ENCODE measurements around the gene MOV10L1.

Gene MOV10L1

DNA sequence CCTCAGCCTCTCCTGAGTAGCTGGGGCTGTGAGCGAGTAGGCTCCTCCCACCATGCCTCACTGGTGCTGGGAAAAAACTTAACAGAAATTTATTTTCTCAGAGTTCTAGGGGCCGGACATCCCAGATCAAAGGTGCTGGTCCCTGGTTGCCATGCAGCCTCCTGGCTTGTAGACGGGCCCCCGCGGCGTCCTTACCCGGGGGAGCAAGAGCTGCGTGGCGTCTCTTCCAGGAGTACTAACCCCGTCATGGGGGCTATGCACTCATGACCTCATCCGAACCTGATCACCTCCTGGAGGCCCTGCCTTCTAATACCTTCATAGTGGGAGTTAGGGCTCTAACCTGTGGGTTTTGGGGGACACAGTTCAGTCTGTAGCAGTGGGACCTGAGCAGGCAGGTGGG, 98.5 kb downstream of the MOV10L1 start:
- DNase-seq (ENCODE audit: low read depth): no peak

- no peak for DNase-seq (ENCODE audit: low read depth)
These were observed 99.5 kb downstream of the MOV10L1 start for GRCh38 chr22:50189184-50189848.

- no peak for DNase-seq (ENCODE audit: low read depth)
These were observed 100.0 kb downstream of the MOV10L1 start for GRCh38 chr22:50189849-50190181.

GRCh38 chr22:50190182-50190940, 100.6 kb downstream of the MOV10L1 start:
- DNase-seq (ENCODE audit: low read depth): peak; percentile 72

DNA sequence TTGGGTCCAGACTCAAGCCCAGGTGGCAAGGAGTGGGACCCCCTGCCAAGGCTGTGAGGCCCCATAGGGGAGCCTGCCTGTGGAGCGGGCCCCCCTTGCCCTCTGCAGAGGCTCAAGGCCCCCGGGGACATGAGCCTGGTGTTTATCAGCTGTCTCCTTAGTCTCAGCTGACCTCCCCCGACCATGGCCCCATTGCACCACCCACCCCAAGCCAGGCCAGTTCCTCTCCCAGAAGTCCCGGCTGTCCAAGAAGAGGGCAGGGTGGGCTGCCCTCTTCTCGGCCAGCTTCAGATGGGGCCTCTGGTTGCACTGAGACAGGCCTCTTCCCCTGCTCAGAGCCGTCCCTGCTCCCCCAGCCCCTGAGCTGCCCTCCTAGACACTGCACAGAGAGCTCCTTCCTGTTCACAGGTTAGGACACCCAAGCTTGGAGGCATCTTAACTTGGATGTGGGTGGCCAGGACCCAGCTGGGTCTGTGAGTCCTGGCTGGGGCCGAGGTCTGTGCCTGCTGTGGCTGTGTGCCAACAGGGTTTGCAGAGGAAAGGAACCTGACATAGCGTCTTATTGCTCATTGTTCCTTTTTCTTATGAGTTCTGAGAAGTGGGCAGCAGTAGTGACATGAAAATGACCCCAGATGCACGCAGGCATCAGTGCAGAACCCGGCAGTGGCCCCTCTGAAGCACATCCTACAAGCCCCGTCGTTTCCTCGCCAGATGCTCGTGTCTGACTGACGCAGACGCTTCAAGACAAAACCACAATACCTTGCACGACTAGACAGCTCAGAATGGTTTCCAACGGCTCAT, 101.3 kb downstream of the MOV10L1 start:
- no peak for DNase-seq (ENCODE audit: low read depth)

- DNase-seq (ENCODE audit: low read depth): no peak
These were observed 102.8 kb downstream of the MOV10L1 start for GRCh38 chr22:50192436-50193204.

DNA sequence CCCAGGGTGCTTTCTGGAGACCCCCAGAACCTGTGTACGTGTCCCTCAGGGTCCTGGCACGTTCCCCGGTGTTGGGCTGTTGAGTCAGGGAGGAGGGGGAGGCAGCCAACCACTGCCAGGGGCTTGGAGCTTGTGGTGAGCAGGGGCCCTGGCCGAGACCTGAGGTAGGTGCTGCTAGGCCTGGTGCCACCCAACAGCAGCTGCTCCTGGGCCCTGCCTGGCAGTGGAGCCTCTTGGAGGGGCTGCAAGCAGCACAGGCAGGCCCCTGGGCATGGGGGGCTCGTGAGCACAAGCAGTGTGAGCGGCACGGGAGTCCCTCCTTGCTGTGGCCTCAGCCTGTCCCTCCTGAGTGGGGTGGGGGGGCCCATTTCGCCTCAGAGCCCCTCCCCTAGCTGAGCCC, 103.8 kb downstream of the MOV10L1 start:
- no peak for DNase-seq (ENCODE audit: low read depth)

DNA sequence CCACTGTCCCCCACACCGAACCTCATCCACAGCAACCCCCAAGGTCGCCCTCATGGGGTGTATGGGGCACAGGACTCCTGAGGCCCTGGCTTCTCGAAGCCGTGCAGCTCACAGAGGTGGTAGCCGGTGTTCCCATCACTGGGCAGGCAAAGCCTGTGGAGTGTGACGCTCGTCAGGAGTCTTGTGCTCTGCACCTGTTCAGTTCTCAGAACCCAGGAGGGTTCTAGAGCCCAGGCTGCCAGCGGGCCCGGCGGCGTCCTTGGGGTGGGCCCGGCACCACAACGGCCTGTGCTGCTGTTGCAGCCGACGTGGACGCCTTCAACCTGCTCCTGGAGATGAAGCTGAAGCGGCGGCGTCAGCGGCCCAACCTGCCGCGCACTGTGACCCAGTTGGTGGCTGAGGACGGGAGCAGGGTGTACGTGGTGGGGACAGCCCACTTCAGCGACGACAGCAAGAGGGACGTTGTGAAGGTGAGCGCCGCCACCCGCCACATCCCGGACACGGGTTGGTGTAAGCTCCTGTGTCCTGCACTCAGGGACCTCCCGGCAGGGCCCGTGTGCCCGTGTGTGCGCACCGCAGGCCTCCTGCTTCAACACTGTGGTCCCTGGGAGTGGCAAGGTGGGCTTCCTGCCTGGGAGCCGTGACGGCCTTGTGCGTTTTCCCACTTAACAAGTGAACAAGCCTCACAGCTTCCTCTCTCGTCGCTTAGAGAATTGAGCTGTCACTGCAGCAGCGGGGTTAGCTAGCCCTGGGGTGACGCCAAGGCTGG, 104.4 kb downstream of the MOV10L1 start:
- no peak for DNase-seq (ENCODE audit: low read depth)

- no peak for DNase-seq (ENCODE audit: low read depth)
These were observed 106.5 kb downstream of the MOV10L1 start for GRCh38 chr22:50196256-50196655.

DNA sequence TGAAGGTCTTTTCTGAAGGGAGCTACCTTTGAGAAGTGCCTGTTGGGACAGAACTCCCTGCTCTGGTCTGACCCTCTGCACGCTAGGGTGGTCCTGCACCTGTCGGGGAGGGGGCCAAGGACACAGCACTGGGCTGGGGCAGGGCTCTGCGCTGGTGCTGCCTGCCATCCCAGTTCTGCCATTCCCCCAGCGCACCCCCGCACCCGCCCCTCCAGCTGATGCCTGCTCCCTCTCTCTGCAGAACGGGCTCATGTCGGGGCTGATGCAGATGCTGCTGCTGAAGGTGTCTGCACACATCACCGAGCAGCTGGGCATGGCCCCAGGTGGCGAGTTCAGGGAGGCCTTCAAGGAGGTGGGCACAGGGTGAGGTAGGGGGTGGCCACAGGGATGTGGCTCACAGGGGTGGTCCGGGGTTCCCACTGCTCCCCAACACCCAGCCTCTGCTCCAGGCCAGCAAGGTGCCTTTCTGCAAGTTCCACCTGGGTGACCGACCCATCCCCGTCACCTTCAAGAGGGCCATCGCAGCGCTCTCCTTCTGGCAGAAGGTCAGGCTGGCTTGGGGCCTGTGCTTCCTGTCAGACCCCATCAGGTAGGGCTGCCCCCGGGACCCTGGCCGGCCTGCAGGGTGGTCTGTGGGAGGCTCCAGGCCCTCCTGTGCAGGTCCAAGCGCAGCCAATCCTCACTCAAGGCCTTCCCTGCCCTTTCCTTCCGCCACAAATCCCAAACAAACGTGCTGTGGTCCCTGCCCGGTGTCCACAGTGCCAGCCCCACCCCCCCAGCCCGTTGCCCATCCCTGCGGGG, 107.4 kb downstream of the MOV10L1 start:
- DNase-seq (ENCODE audit: low read depth): no peak

DNA sequence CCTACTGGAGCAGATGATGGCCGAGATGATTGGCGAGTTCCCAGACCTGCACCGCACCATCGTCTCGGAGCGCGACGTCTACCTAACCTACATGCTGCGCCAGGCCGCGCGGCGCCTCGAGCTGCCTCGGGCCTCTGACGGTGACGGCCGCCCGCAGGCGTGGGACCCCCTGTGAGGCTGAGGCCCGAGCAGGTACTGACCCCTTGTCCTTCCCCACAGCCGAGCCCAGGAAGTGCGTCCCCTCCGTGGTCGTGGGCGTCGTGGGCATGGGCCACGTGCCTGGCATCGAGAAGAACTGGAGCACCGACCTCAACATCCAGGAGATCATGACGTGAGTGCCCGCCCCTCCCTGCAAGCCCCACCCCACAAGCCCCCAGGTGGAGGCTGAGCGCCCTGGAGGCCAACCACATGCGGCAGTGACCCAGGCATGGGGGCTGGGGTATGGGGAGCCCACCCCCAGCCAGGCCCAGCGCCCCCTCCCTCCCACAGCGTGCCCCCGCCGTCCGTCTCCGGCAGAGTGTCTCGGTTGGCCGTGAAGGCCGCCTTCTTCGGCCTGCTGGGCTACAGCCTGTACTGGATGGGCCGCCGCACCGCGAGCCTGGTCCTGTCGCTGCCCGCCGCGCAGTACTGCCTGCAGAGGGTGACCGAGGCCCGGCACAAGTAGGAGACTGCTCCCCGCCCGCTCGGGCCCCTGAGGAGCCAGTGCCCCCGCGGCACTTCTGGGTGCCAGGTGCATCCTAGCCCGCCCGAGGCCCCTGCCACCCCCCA, 108.2 kb downstream of the MOV10L1 start:
- DNase-seq (ENCODE audit: low read depth): no peak

GRCh38 chr22:50198624-50199017, 108.8 kb downstream of the MOV10L1 start:
- no peak for DNase-seq (ENCODE audit: low read depth)

GRCh38 chr22:50199251-50199721, 109.5 kb downstream of the MOV10L1 start:
- no peak for DNase-seq (ENCODE audit: low read depth)

DNA sequence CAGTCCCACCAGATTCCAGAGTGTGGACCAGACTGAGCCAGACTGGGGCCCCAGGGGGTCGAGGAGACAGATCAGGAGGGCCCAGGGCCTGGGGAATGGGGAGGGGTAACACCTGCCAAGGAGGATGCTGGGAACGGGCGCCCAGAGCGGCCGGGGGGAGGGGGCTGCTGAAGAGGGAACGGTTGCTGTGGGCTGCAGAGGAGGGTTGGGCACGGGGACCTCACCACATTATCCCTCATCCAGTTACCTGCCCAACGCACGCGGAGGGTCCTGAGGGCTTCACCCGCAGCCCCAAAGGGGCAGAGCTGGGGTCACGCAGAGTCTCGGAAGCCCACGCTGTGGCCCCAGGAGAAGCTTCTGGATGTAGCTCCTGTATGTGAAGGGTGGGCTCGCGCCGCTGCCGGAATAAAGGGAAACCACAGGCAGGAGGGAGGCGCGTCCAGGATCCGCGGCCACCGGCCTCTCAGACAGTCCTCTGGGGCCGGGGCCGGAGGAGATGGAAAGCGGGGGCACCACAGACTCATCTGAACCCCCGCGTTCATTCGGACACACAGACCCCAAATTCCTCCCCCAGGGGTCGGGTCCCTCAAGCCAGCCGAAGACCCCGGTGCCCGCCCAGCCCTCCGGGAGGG, 110.1 kb downstream of the MOV10L1 start:
- no peak for DNase-seq (ENCODE audit: low read depth)

DNA sequence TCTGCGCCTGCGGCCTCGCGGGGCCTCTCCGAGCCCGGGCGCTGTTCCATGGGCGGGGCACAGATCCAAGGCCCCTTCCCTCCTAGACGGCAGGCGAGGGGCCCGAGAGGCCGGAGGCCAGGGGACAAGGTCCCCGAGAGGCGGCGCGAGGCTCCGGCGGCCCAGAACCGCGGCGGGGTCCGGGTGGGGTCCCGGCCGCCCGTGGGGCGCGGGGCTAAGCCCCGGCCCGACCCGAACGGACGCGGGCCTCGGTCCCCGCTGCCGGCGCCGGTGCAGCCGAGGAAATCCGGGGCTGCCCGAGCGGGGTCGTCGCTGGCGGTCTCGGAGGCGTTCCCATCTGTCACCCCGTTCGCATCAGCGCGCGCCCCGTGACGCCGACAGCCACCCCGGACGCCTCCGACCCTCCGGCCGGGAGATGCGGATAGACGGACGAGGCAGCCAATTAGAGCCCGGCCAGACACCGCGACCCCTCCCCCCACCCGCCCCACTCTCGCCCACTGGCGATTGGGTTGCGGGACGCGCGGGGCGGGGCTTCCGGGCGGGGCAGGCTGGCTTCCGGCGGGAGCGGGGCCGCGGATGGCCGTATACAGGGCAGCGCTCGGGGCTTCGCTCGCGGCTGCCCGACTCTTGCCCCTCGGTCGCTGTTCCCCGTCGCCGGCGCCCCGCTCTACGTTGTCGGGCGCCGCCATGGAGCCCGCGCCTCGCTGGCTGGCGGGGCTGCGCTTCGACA, 110.8 kb downstream of the MOV10L1 start, which contains the start of gene SELENOO:
Gene SELENOO (plus strand): TSS at position 551 of the 730 bp plus-strand sequence. CDS start 26 bp downstream, at position 577.
- peak; percentile 88 for DNase-seq (ENCODE audit: low read depth)

GRCh38 chr22:50201191-50202129, 111.7 kb downstream of the MOV10L1 start:
- DNase-seq (ENCODE audit: low read depth): no peak

- no peak for DNase-seq (ENCODE audit: low read depth)
These were observed 112.4 kb downstream of the MOV10L1 start for GRCh38 chr22:50202130-50202666.
